Measurements from ENCODE around the gene ABCA8. TPM values are rescaled to one million over a fixed set of nuclear protein-coding genes. Genes with fewer than 3 reads are reported as not detected.
A peak's percentile ranks its signal among the peaks of the same experiment; 100 is the strongest.
"Not testable (repeated sequence)": the region's sequence is repeated elsewhere in the genome, so short reads cannot be mapped to it uniquely, and the experiment has no call there.

The ABCA8 gene
- polyA plus RNA-seq, 3 donors = not detected

DNA sequence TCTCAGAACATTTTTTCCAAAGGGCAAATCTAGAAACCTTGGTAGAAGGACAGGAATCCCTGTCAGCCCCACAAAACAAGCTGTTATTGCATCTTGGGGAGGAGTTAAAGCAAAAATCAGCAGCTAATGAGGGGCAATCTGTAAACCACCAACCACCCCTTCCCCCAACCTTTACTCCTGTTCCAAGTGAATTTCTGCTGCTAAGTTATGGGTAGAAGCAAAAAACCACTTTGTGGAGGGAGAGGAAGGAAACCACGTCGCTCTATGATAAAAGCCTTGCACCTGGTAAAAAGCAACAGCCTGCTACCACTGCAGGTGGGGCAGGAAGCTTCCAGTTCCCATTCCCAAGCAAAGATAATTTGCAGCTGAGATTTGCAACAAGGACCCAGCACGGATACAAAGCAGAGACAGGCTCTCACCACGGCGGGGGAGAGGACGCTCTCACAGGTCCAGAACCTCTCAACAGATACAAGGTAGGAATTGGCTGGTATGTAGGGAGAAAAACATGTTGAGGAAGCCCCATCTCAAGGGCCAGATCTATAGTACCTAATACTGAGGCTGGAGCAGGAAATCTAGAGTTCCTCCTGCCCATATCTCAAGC is 10.7 kb downstream of the ABCA8 start:
- Mint-ChIP-seq H3K27ac (peak overlapping the region in 1 of 7 donors; percentile 45), H3K27me3 (ENCODE audit: low read depth in 3 of 3) (peaks cover 0 to 2% (median 1%) of the 10 kb centered on the region in 3 donors), H3K36me3 (no peaks in the 10 kb centered on the region), H3K4me3 (no peak overlapping the region), H3K9me3 (peaks cover 0 to 11% (median 4%) of the 10 kb centered on the region in 7 donors), H3K4me1 (peaks cover 11% of the 10 kb centered on the region)
- TF ChIP-seq, protein P1, sequence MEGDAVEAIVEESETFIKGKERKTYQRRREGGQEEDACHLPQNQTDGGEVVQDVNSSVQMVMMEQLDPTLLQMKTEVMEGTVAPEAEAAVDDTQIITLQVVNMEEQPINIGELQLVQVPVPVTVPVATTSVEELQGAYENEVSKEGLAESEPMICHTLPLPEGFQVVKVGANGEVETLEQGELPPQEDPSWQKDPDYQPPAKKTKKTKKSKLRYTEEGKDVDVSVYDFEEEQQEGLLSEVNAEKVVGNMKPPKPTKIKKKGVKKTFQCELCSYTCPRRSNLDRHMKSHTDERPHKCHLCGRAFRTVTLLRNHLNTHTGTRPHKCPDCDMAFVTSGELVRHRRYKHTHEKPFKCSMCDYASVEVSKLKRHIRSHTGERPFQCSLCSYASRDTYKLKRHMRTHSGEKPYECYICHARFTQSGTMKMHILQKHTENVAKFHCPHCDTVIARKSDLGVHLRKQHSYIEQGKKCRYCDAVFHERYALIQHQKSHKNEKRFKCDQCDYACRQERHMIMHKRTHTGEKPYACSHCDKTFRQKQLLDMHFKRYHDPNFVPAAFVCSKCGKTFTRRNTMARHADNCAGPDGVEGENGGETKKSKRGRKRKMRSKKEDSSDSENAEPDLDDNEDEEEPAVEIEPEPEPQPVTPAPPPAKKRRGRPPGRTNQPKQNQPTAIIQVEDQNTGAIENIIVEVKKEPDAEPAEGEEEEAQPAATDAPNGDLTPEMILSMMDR (IDR thresholded peaks at IDR 0.05) = no peak
- no peak overlapping the region for H3K9ac ChIP-seq (ENCODE audit: insufficient read depth, low read length, poor library complexity, severe bottlenecking)
- H2AFZ ChIP-seq (ENCODE audit: insufficient read depth, low read depth, low read length, poor library complexity, severe bottlenecking) = no peak overlapping the region
- no peak for DNase-seq
- intact Hi-C loops (cut with micrococcal nuclease) = no loop called here
- H3K27ac ChIP-seq (ENCODE audit: low read depth in 1 of 2, low read length in 2 of 2) = no peak overlapping the region
- H4K20me1 ChIP-seq (ENCODE audit: insufficient read depth, low read length) = no peaks in the 10 kb centered on the region
- H3K4me3 ChIP-seq (replicated peaks in 1 of 3; ENCODE audit: low read depth in 2 of 3, low read length in 3 of 3) = no peak overlapping the region
- peaks cover 4 to 7% of the 10 kb centered on the region in 2 donors for H3K4me1 ChIP-seq (ENCODE audit: control insufficient read depth in 1 of 2, insufficient read depth in 2 of 2, low read length in 2 of 2)
- no peaks in the 10 kb centered on the region for H3K27me3 ChIP-seq (ENCODE audit: control insufficient read depth in 2 of 2, insufficient read depth in 2 of 2, low read length in 2 of 2)
- H3K9me3 ChIP-seq (replicated peaks in 1 of 2; ENCODE audit: control insufficient read depth in 1 of 2, insufficient read depth in 1 of 2, low read length in 2 of 2) = no peaks in the 10 kb centered on the region
- H3K4me2 ChIP-seq (replicated peaks; ENCODE audit: extremely low read depth, low read length, poor library complexity, severe bottlenecking) = no peak overlapping the region
- no peaks in the 10 kb centered on the region for H3K79me2 ChIP-seq (ENCODE audit: insufficient read depth, low read length)
- no peaks in the 10 kb centered on the region for H3K36me3 ChIP-seq (replicated peaks in 1 of 2; ENCODE audit: control insufficient read depth in 1 of 2, insufficient read depth in 2 of 2, low read length in 2 of 2)
- 0% methylated on average over 2 of the region's 6 CpGs for WGBS (ENCODE audit: insufficient coverage)

DNA sequence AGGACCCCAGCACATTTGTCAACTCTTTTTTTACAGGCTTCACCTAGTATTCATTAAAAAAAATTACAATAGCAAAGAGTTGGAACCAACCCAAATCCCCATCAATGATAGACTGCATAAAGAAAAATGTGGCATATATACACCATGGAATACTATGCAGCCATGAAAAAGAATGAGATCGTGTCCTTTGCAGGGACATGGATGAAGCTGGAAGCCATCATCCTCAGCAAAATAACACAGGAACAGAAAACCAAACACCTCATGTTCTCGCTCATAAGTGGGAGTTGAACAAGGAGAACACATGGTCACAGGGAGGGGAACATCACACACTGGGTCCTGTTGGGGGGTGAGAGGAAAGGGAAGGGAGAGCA is 11.4 kb downstream of the ABCA8 start:
- H3K9me3 ChIP-seq (replicated peaks in 1 of 2; ENCODE audit: control insufficient read depth in 1 of 2, insufficient read depth in 1 of 2, low read length in 2 of 2); DNase-seq; H3K27me3 Mint-ChIP-seq (ENCODE audit: low read depth in 3 of 3); H3K9ac ChIP-seq (ENCODE audit: insufficient read depth, low read length, poor library complexity, severe bottlenecking); H2AFZ ChIP-seq (ENCODE audit: insufficient read depth, low read depth, low read length, poor library complexity, severe bottlenecking); H3K27ac Mint-ChIP-seq; H3K4me3 ChIP-seq (replicated peaks in 1 of 3; ENCODE audit: low read depth in 2 of 3, low read length in 3 of 3); H3K36me3 ChIP-seq (replicated peaks in 1 of 2; ENCODE audit: control insufficient read depth in 1 of 2, insufficient read depth in 2 of 2, low read length in 2 of 2); H4K20me1 ChIP-seq (ENCODE audit: insufficient read depth, low read length); H3K79me2 ChIP-seq (ENCODE audit: insufficient read depth, low read length); H3K4me2 ChIP-seq (replicated peaks; ENCODE audit: extremely low read depth, low read length, poor library complexity, severe bottlenecking); H3K27me3 ChIP-seq (ENCODE audit: control insufficient read depth in 2 of 2, insufficient read depth in 2 of 2, low read length in 2 of 2); H3K36me3 Mint-ChIP-seq; H3K27ac ChIP-seq (ENCODE audit: low read depth in 1 of 2, low read length in 2 of 2); intact Hi-C loops (cut with micrococcal nuclease); H3K4me3 Mint-ChIP-seq; H3K4me1 ChIP-seq (ENCODE audit: control insufficient read depth in 1 of 2, insufficient read depth in 2 of 2, low read length in 2 of 2): not testable (repeated sequence)
- no CpG with 5 or more reads among the region's 2 CpGs for whole genome bisulfite sequencing (ENCODE audit: insufficient coverage)
- Mint-ChIP-seq H3K4me1 (peaks cover 11% of the 10 kb centered on the region), H3K9me3 (peaks cover 0 to 11% (median 4%) of the 10 kb centered on the region in 7 donors)
